A204.1 (cell line): ENCODE data around the gene HOXC4.
"Not testable (repeated sequence)": the region's sequence is repeated elsewhere in the genome, so short reads cannot be mapped to it uniquely, and the experiment has no call there.

Experiments
- FAIRE-seq: peaks from 2 replicates; lab custom pipeline; 2012; peaks lifted over from hg19 to GRCh38; lab: Jason Lieb, UNC

HOXC4 gene

DNA sequence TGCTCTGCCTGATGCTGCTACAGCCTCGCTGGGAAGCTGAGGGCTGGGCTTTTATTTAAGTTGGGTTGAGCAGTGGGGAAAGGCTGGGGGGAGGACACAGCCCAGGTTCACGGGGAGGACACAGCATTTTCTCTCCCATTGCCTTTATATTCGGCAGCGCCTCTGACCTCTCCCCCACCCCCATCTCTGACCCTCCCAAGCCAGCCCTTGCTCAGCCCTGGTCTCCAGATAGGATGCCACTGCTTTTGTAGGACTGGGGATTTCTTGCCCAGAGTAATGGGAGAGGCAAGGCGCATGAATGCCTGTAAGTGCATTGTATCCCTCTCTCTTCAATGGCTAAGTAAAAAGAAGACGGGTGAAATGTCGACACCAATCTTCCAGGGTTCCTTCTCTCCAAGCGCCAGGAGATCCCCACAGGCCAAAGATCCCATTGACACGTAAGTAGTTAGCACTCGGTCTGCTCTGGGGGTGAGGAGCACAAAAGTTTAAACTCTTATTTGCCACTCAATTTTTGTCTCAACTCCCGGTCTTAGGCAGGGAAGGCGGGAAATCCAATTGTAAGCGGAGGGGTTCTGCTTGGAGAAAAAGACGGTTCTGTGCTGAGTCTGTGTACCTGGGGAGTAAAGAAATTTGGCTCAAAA is 4.6 kb downstream of the HOXC4 start:
- FAIRE-seq = no peak

GRCh38 chr12:54059668-54060067 is 6.0 kb downstream of the HOXC4 start:
- no peak for FAIRE-seq

DNA sequence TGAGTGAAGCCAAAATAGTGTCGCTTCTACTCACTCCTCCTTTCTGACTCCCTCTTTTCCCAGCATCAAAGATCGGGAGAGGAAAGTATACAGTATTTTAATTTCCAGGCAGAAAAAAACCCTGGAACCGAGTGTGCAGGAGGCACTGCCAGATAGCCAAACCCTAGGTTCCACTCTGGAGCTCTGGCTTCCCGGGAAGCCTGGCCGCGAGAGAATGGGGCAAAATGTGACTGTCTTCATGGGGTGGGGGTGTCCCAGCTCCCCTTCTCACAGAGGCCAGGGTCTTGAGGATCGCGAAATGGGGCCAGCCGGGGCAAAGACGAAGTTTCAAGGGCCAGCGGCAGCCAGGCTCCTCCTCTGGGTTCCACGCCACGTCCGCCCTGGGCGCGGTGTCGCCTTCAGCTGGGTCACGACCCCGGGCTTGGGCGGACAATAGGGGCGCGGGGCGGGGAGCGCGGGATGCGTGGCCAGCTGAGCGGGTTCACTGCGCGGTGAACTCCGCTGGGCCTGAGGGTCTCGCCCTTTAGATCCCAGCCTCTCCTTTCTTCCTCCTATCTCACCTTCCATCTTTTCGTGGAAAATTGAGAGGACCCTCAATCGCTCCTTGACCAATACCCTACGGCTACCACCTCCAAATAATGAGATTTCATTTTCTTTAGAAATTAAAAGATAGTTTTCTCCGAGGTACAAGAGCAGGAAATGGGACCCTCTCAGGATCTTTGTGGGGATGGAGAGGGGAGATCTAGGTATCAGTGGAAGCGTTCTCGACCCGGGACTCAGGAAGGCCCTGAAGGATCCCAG is 6.7 kb downstream of the HOXC4 start:
- FAIRE-seq = no peak

GRCh38 chr12:54060975-54061778 is 7.5 kb downstream of the HOXC4 start:
- no peak for FAIRE-seq

DNA sequence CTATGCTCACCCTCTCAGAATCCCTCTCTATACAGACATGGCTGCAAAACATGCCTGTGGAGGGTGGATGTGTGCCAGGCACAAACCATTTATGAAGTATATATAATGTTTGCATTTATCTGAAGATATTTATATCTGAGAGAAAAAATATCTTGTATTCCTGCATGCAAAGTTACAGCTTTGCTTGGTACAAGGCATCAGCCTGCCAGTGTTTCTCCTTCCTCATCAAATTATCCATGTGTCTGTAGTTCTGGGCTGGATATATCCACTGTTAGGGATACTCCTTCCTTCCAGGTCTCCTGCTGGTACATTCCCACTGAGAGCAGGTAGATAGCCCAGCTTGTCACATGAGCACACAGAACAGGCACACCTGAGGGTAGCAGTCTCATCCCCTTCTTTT is 12.0 kb downstream of the HOXC4 start:
- no peak for FAIRE-seq

- no peak for FAIRE-seq
Measured at GRCh38 chr12:54066408-54066807, 12.8 kb downstream of the HOXC4 start.

GRCh38 chr12:54068418-54069070 is 14.9 kb downstream of the HOXC4 start:
- FAIRE-seq = no peak

- FAIRE-seq = no peak
Measured at GRCh38 chr12:54071942-54072341, 18.3 kb downstream of the HOXC4 start.

GRCh38 chr12:54074308-54074707 is 20.7 kb downstream of the HOXC4 start:
- FAIRE-seq = no peak

- no peak for FAIRE-seq
Measured at GRCh38 chr12:54075409-54075808, 21.8 kb downstream of the HOXC4 start.

- no peak for FAIRE-seq
Measured at GRCh38 chr12:54075974-54076373, 22.3 kb downstream of the HOXC4 start.

DNA sequence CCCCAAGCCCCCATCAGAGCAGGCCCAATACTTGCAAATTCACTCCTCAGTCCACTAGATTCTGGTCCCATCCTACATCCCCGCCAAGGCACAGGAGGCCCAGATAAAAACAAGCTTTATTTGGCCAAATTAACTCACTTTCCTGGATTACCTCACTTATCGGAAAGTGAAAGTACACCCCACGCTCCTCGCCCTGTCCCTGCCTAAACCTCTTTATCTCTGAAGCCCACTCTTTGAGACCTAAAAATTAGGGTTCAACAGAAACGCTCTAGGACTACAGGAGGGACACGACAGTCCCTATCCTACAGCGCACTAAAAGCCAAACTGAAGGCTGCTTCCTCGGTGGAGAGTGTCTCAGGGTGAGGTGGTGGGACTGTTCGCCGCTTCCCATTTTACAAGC is 24.2 kb downstream of the HOXC4 start:
- FAIRE-seq = not testable (repeated sequence)

DNA sequence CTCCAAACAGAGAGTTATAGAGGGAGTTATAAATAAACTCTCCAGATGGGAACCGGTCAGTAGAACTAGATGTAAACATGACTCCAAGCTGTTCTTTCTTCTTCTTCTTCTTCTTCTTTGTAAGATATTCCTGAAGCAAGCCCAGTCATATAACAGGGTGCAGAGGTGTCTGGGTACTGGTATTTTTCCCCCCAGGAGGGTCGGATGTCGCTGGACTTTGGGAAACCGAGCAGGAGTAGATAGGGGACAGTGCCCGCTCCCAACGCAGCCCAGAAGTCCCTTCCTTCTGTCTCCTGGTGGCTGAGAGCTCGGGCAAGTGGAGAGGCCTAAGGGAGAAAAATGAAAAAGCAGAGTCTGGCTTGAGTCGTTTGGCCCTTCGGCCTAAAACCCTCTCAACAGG is 25.5 kb downstream of the HOXC4 start:
- not testable (repeated sequence) for FAIRE-seq

DNA sequence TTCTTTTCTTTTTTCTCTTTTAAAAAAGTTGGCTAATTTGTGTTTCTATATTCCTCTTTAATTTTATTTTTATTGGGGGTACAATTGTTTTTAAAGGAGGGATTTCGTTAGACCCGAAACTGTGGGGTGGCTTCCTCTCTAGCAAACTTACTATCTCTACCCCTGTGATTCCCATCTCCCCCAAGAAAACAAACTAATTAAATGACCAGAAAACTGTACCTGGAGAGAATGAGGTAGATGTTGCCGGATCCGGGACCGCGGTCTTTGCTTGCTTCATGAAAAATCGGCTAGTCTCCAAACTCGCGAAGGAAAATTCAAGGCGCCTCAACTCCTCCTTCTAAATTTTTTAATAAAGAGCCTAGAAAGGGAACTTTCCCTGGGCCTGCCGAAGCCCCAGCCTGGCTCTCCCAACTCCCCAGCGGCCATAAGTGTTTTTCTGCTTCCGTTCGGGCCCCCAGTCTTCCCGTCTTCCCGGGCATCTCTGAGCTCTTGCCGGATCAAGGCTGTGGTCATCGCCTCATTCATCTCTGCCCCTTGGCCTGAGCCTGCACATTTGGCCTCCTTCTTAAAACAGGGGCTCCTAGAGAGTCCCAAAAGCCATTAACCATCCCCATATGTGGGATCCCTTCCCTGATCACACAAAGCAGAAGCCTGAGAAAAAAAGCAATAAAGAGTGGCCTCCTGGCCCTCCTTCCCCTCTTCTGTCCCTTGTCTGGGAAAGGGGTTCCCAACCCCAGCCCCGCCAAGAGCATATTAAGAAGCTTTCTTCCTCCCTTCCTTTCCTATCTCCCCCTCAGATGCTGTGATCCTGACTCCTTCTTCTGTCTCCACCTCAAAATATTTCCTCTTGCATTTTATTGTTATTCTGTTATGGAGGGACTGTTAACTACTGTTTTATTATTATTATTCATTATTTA is 26.6 kb downstream of the HOXC4 start:
- FAIRE-seq = not testable (repeated sequence)

DNA sequence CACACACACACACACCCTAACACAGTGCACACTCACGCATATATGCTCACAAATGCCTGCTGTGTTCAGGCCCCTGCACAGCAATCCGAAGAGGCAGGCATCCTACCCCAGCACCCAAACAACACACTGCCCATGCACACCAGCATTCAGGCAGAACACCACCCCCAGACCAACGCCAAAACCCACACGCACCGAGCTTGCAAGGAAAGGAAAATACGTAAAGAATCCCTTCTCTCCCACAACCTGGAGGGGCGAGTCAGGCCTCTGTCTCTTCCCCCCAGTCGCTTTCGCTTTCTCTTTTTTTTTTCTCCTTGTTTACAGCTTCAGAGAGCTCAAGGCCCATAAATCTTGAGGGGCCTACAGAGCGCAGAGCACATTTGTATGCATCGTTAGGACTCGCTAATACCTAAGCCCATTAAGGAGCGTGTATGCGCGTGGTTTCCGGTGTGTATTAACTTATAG is 27.4 kb downstream of the HOXC4 start:
- FAIRE-seq = not testable (repeated sequence)

DNA sequence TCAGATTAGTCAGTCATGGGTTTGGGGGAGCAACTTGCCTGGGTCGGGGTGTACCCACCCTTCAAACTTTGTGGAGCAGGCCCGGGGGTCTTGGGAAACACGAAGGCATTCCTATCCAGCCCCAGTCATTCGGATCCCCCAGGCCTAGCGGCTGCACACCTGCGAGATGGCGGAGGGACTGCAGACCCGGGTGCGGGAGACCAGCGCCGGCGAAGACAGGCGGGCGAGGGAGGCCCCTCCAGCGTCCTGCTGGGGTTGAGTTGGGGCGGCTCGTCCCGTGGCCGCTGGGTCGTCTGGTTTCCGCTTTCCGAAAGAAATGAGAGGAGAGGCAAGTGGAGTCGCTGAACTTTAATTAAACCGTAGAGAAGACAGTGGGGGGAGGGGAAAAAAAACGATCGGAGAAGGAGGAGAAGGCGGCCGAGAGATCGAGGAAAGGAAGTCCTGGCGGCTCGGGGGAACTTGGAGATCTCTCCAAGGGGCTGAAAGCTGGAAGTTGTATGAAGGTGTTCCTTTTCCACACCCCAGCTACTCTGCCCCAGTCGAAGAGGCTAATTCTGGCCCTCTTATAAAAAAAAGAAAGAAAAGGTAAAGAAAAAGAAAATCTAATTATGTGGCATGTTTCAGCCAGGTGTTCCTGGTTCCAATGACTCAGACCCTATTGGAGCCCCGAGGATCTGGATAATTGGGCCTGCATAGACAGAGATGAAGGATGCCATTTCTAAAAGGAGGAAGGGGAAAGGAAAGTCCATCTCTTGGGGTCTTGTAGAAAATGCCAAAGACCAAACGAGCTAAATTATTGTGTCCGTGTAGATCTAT is 28.2 kb downstream of the HOXC4 start:
- not testable (repeated sequence) for FAIRE-seq

GRCh38 chr12:54082397-54082892 is 28.8 kb downstream of the HOXC4 start:
- FAIRE-seq = no peak

GRCh38 chr12:54088011-54088410 is 34.4 kb downstream of the HOXC4 start:
- not testable (repeated sequence) for FAIRE-seq

DNA sequence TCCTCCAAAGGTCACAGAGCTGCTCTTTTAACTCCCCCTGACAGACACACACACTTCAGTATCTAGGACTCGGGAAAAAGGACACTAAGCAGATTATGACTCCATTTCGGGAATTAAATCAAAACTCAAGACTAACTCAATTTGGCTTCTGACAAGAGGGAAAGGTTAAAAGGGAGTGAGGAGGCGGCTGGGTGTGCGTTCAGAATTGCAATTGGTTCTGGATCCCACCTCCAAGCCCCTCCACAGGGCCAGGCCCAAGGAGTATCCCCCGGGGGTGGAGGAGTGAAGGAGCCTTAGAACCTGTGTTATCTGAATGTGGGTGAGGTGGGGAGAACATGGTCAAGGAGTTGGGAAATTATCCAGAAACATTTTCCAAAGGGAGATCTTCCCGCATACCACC is 35.8 kb downstream of the HOXC4 start:
- FAIRE-seq = not testable (repeated sequence)

DNA sequence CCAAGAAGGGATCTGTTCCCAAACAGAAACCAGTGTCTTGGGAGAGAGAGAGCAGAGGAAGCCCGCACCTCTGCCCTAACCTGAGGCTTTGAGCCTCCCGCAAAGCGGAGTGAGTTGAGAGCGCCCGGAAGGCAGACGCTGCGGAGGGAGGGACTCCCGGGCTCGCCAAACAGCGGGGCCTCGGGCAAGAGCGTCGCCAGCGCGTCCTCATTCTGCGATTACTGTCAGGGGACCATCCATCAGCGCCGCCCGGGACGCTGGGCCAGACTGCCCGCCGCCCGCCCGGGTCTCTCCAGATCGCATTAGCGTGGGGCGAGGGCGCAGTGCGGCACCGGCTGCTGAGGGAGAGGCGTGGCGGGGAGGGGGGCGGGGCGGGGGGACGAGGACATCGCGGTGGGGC is 36.7 kb downstream of the HOXC4 start:
- FAIRE-seq = not testable (repeated sequence)
